ENCODE data around the gene ANKMY2. TPM values are rescaled to one million over a fixed set of nuclear protein-coding genes. Genes with fewer than 3 reads are reported as not detected.
A peak's percentile ranks its signal among the peaks of the same experiment; 100 is the strongest.

The ANKMY2 gene
- total RNA-seq, 2 donors from 2014 or later = 37.7 to 73.4 TPM

- H3K9me3 Mint-ChIP-seq = peaks cover 6% of the 10 kb centered on the region
- no peak for TF ChIP-seq CTCF (conservative IDR thresholded peaks at IDR 0.05)
- no peak overlapping the region for H3K4me3 ChIP-seq (ENCODE audit: low read length)
- no peaks in the 10 kb centered on the region for H3K36me3 ChIP-seq (ENCODE audit: control insufficient read depth, insufficient read depth, low read length)
- no peak overlapping the region for H3K9ac ChIP-seq (ENCODE audit: extremely low read depth, low read length, poor library complexity, severe bottlenecking)
- H3K4me3 Mint-ChIP-seq = no peak overlapping the region
- no peak overlapping the region for H3K27ac ChIP-seq (ENCODE audit: low read depth, low read length)
- H3K4me1 ChIP-seq (ENCODE audit: control insufficient read depth, insufficient read depth, low read length) = peaks cover 5% of the 10 kb centered on the region
- H3K27me3 ChIP-seq (ENCODE audit: control insufficient read depth, insufficient read depth, low read length, poor library complexity, severe bottlenecking) = no peaks in the 10 kb centered on the region
- H3K4me1 Mint-ChIP-seq = peaks cover 21% of the 10 kb centered on the region
- no peak for DNase-seq
- H3K9me3 ChIP-seq (ENCODE audit: control insufficient read depth, low read length) = no peaks in the 10 kb centered on the region
- 93 to 98% methylated on average over 14 to 17 of the region's 17 CpGs for WGBS, 2 experiments (ENCODE audit: insufficient coverage in 1 of 2, insufficient read length in 1 of 2)
- no peaks in the 10 kb centered on the region for H3K36me3 Mint-ChIP-seq (ENCODE audit: low read depth)
- peaks cover 5% of the 10 kb centered on the region for H3K27me3 Mint-ChIP-seq (ENCODE audit: insufficient read depth)
- no peak overlapping the region for H3K27ac Mint-ChIP-seq
These were observed 60.0 kb downstream of the ANKMY2 start for GRCh38 chr7:16585540-16585939.

GRCh38 chr7:16583834-16584233 lies 61.7 kb downstream of the ANKMY2 start:
- Histone ChIP-seq H3K27me3 (ENCODE audit: control insufficient read depth, insufficient read depth, low read length, poor library complexity, severe bottlenecking) (no peaks in the 10 kb centered on the region), H3K4me1 (ENCODE audit: control insufficient read depth, insufficient read depth, low read length) (no peaks in the 10 kb centered on the region), H3K9ac (ENCODE audit: extremely low read depth, low read length, poor library complexity, severe bottlenecking) (no peak overlapping the region), H3K36me3 (ENCODE audit: control insufficient read depth, insufficient read depth, low read length) (no peaks in the 10 kb centered on the region), H3K9me3 (ENCODE audit: control insufficient read depth, low read length) (no peaks in the 10 kb centered on the region), H3K27ac (ENCODE audit: low read depth, low read length) (no peak overlapping the region), H3K4me3 (ENCODE audit: low read length) (no peak overlapping the region)
- Mint-ChIP-seq H3K4me1 (peaks cover 9% of the 10 kb centered on the region), H3K36me3 (ENCODE audit: low read depth) (no peaks in the 10 kb centered on the region), H3K4me3 (no peak overlapping the region), H3K27me3 (ENCODE audit: insufficient read depth) (peaks cover 5% of the 10 kb centered on the region), H3K9me3 (peaks cover 6% of the 10 kb centered on the region), H3K27ac (peak overlapping the region; percentile 30)
- TF ChIP-seq CTCF (conservative IDR thresholded peaks at IDR 0.05) = no peak
- DNase-seq = no peak
- WGBS, 2 experiments (ENCODE audit: insufficient coverage in 1 of 2, insufficient read length in 1 of 2) = 94% methylated on average over 7 of the region's 7 CpGs; no CpG with 5 or more reads in 1 of the 2 experiments

- Histone ChIP-seq H3K36me3 (ENCODE audit: control insufficient read depth, insufficient read depth, low read length) (no peaks in the 10 kb centered on the region), H3K4me3 (ENCODE audit: low read length) (no peak overlapping the region), H3K4me1 (ENCODE audit: control insufficient read depth, insufficient read depth, low read length) (no peaks in the 10 kb centered on the region), H3K9ac (ENCODE audit: extremely low read depth, low read length, poor library complexity, severe bottlenecking) (no peak overlapping the region), H3K27me3 (ENCODE audit: control insufficient read depth, insufficient read depth, low read length, poor library complexity, severe bottlenecking) (no peaks in the 10 kb centered on the region), H3K27ac (ENCODE audit: low read depth, low read length) (no peak overlapping the region), H3K9me3 (ENCODE audit: control insufficient read depth, low read length) (no peaks in the 10 kb centered on the region)
- 90 to 100% methylated on average over 1 of the region's 1 CpG for WGBS, 2 experiments (ENCODE audit: insufficient coverage in 1 of 2, insufficient read length in 1 of 2)
- Mint-ChIP-seq H3K27ac (no peak overlapping the region), H3K36me3 (ENCODE audit: low read depth) (no peaks in the 10 kb centered on the region), H3K27me3 (ENCODE audit: insufficient read depth) (peaks cover 5% of the 10 kb centered on the region), H3K4me1 (no peaks in the 10 kb centered on the region), H3K9me3 (peaks cover 6% of the 10 kb centered on the region), H3K4me3 (no peak overlapping the region)
- no peak for DNase-seq
- TF ChIP-seq CTCF (conservative IDR thresholded peaks at IDR 0.05) = no peak
These were observed 64.3 kb downstream of the ANKMY2 start for GRCh38 chr7:16581286-16581685.

Data from endodermal cell (in vitro differentiated cells).